Loucy (cell line): ENCODE results near the gene PITRM1.

ENCODE experiments used
- CTCF ChIP-seq: fragments of 200-600 bp; sonication (generic); conservative IDR thresholded peaks from 2 replicates; pipeline ENCODE4 v1.5.1; 2014; ENCODE audit warnings: mild to moderate bottlenecking, antibody characterized with exemption, low read length
- EZH2phosphoT487 ChIP-seq: fragments of 200-600 bp; IDR thresholded peaks from 2 replicates; pipeline ENCODE4 v1.6.1; 2018; ENCODE audit warnings: antibody characterized with exemption, mild to moderate bottlenecking, moderate library complexity, borderline replicate concordance

- TF ChIP-seq CTCF (no peak), EZH2phosphoT487 (no peak)
Measured at GRCh38 chr10:3210251-3210877, 37.8 kb upstream of the PITRM1 start.
